Upper lobe of left lung (tissue), 6 donors: ENCODE results near the gene NCOA1. TPM values are rescaled to one million over a fixed set of nuclear protein-coding genes. Genes with fewer than 3 reads are reported as not detected.

Experiments
- ATAC-seq, 2 donors: fragments of 200-7000 bp; cut with Tn5 transposase; one replicate each; pipeline ENCODE4 v1.9.1; 2022; ENCODE audit warnings: mild to moderate bottlenecking in 2 of 2, moderate library complexity in 2 of 2; ENCODE audit not compliant: low FRiP score in 2 of 2
- DNase-seq, 2 donors: peaks; one replicate each; pipeline ENCODE4 v3.0.0-alpha.2; 2019 to 2020
- H3K27ac ChIP-seq, 4 donors: fragments of 200-600 bp; sonication (generic); one replicate each; pipeline ENCODE4 v1.5.1; 2016 to 2019
- H3K27me3 ChIP-seq, 4 donors: fragments of 200-600 bp; sonication (generic); one replicate each; pipeline ENCODE4 v1.5.1; 2017 to 2019
- H3K36me3 ChIP-seq, 4 donors: fragments of 200-600 bp; sonication (generic); one replicate each; pipeline ENCODE4 v1.5.1; 2016 to 2019
- H3K4me1 ChIP-seq, 4 donors: fragments of 200-600 bp; sonication (generic); one replicate each; pipeline ENCODE4 v1.5.1; 2018 to 2019
- H3K4me3 ChIP-seq, 4 donors: fragments of 200-600 bp; sonication (generic); one replicate each; pipeline ENCODE4 v1.5.1; 2017 to 2019; ENCODE audit warnings: mild to moderate bottlenecking in 2 of 4, moderate library complexity in 1 of 4
- H3K9me3 ChIP-seq, 4 donors: fragments of 200-600 bp; sonication (generic); one replicate each; pipeline ENCODE4 v1.5.1; 2018 to 2019
- CTCF ChIP-seq, 6 experiments: fragments of 450-650 bp in 4 of 6; fragments of 200-600 bp in 2 of 6; sonication (generic) in 2 of 6; IDR thresholded peaks; one replicate each; pipeline ENCODE4 v1.5.1; 2016 to 2019; ENCODE audit warnings: antibody characterized with exemption in 6 of 6
- EP300 ChIP-seq, 4 donors: sonication (generic); formaldehyde crosslinking; IDR thresholded peaks; one replicate each; pipeline ENCODE4 v1.5.1; 2017; ENCODE audit warnings: antibody characterized with exemption in 4 of 4, control low read depth in 2 of 4
- POLR2A ChIP-seq, 4 donors: fragments of 450-650 bp; IDR thresholded peaks; one replicate each; pipeline ENCODE4 v1.5.1; 2016 to 2017; ENCODE audit warnings: antibody characterized with exemption in 4 of 4, mild to moderate bottlenecking in 2 of 4
- POLR2AphosphoS5 ChIP-seq, 2 donors: sonication (generic); formaldehyde crosslinking; IDR thresholded peaks; one replicate each; pipeline ENCODE4 v1.5.1; 2017; ENCODE audit warnings: antibody characterized with exemption in 2 of 2
- WGBS, 2 donors: methylation state at CpG; one replicate each; pipeline ENCODE4 v1.1.5; 2017 to 2018; 5-methylcytosine and 5-hydroxymethylcytosine counted together
- total RNA-seq, 6 donors: library from RNA; depleted of rRNA in 4 of 6; stranded (reverse); fragments of >200 nt in 4 of 6; gene quantifications; one replicate each; pipeline versions ENCODE4 v1.1.0 to v1.2.1, GENCODE V29; 2016 to 2021
- donor health status: DM: no; HTN: no; CAD: no; lungs with moderate emphysema.
- donor health status: DM: no; HTN: yes; CAD: no; lungs with severe emphysema.

Gene NCOA1
- total RNA-seq, 6 donors from 2014 or later = 38.3 to 68.1 (median 42.5) TPM

GRCh38 chr2:24613154-24613814 lies 122.2 kb downstream of the NCOA1 start:
- TF ChIP-seq POLR2AphosphoS5 (IDR thresholded peaks at IDR 0.05) (no peak), CTCF (IDR thresholded peaks at IDR 0.05) (peak in 2 of 6 experiments; percentile 11 to 12)
- DNase-seq (peak in 1 of 2 donors; percentile 30), ATAC-seq (peak in 1 of 2 donors; percentile 21)
- no peaks in the 10 kb centered on the region for H3K4me1 ChIP-seq
- no peak overlapping the region for H3K4me3 ChIP-seq
- H3K27me3 ChIP-seq = no peaks in the 10 kb centered on the region
- peaks cover 0 to 4% (median 0%) of the 10 kb centered on the region in 4 donors for H3K9me3 ChIP-seq
- no peak overlapping the region for H3K27ac ChIP-seq
- no peaks in the 10 kb centered on the region for H3K36me3 ChIP-seq
- 78 to 83% methylated on average over 3 to 6 of the region's 6 CpGs for WGBS, 2 donors

- TF ChIP-seq POLR2AphosphoS5 (IDR thresholded peaks at IDR 0.05) (no peak), CTCF (IDR thresholded peaks at IDR 0.05) (no peak)
- 88 to 96% methylated on average over 2 of the region's 2 CpGs for WGBS, 2 donors
- no peak for ATAC-seq
- no peak for DNase-seq
- Histone ChIP-seq H3K9me3 (peaks cover 0 to 4% (median 0%) of the 10 kb centered on the region in 4 donors), H3K36me3 (no peaks in the 10 kb centered on the region), H3K27ac (no peak overlapping the region), H3K4me1 (peaks cover 0 to 6% (median 0%) of the 10 kb centered on the region in 4 donors), H3K4me3 (no peak overlapping the region), H3K27me3 (no peaks in the 10 kb centered on the region)
These were observed 125.6 kb downstream of the NCOA1 start for GRCh38 chr2:24616616-24617015.

- peaks cover 0 to 6% (median 0%) of the 10 kb centered on the region in 4 donors for H3K4me1 ChIP-seq
- no peaks in the 10 kb centered on the region for H3K36me3 ChIP-seq
- H3K9me3 ChIP-seq = no peaks in the 10 kb centered on the region
- DNase-seq (no peak), ATAC-seq (no peak)
- WGBS, 2 donors = 72 to 98% methylated on average over 2 of the region's 2 CpGs
- no peaks in the 10 kb centered on the region for H3K27me3 ChIP-seq
- no peak overlapping the region for H3K4me3 ChIP-seq
- no peak overlapping the region for H3K27ac ChIP-seq
- TF ChIP-seq EP300 (IDR thresholded peaks at IDR 0.05) (no peak), POLR2AphosphoS5 (IDR thresholded peaks at IDR 0.05) (no peak), CTCF (IDR thresholded peaks at IDR 0.05) (no peak)
These were observed 126.4 kb downstream of the NCOA1 start for GRCh38 chr2:24617424-24617823.

- ATAC-seq (no peak), DNase-seq (no peak)
- H3K27me3 ChIP-seq = no peaks in the 10 kb centered on the region
- H3K9me3 ChIP-seq = no peaks in the 10 kb centered on the region
- H3K4me1 ChIP-seq = peaks cover 0 to 6% (median 0%) of the 10 kb centered on the region in 4 donors
- H3K27ac ChIP-seq = no peak overlapping the region
- no peak overlapping the region for H3K4me3 ChIP-seq
- TF ChIP-seq CTCF (IDR thresholded peaks at IDR 0.05) = no peak
- no peak for TF ChIP-seq POLR2A (IDR thresholded peaks at IDR 0.05)
- no peak for TF ChIP-seq EP300 (IDR thresholded peaks at IDR 0.05)
- no peak for TF ChIP-seq POLR2AphosphoS5 (IDR thresholded peaks at IDR 0.05)
- no peaks in the 10 kb centered on the region for H3K36me3 ChIP-seq
- WGBS, 2 donors = 41 to 66% methylated on average over 1 of the region's 1 CpG
These were observed 127.1 kb downstream of the NCOA1 start for GRCh38 chr2:24618144-24618543.

- no peak for TF ChIP-seq EP300 (IDR thresholded peaks at IDR 0.05)
- no peak for TF ChIP-seq CTCF (IDR thresholded peaks at IDR 0.05)
- TF ChIP-seq POLR2AphosphoS5 (IDR thresholded peaks at IDR 0.05) = no peak
- TF ChIP-seq POLR2A (IDR thresholded peaks at IDR 0.05) = no peak
- WGBS, 2 donors = 96 to 97% methylated on average over 1 of the region's 1 CpG
- Histone ChIP-seq H3K4me3 (no peak overlapping the region), H3K36me3 (no peaks in the 10 kb centered on the region), H3K9me3 (no peaks in the 10 kb centered on the region), H3K4me1 (peaks cover 0 to 6% (median 0%) of the 10 kb centered on the region in 4 donors), H3K27ac (no peak overlapping the region), H3K27me3 (no peaks in the 10 kb centered on the region)
- ATAC-seq (no peak), DNase-seq (no peak)
These were observed 127.6 kb downstream of the NCOA1 start for GRCh38 chr2:24618680-24619079.
